PFSK-1 (cell line): ENCODE measurements around the gene BPHL.

Experiments used
- FOXP2 ChIP-seq: optimal IDR thresholded peaks from 2 replicates; pipeline ENCODE3; 2011; ENCODE audit warnings: borderline replicate concordance, control low read depth, inconsistent platforms; ENCODE audit not compliant: insufficient read depth; ENCODE audit errors: extremely low read length, extremely low read depth
- POLR2AphosphoS5 ChIP-seq: IDR thresholded peaks from 2 replicates; pipeline ENCODE4 v1.6.1; 2012; ENCODE audit warnings: low read depth, mild to moderate bottlenecking, control low read depth, low read length, moderate library complexity
- SIN3A ChIP-seq: IDR thresholded peaks from 2 replicates; pipeline ENCODE4 v1.6.1; 2012; ENCODE audit warnings: mild to moderate bottlenecking, low read length, moderate library complexity, borderline replicate concordance; ENCODE audit not compliant: insufficient read depth
- TAF1 ChIP-seq: IDR thresholded peaks from 2 replicates; pipeline ENCODE4 v1.6.1; 2012; ENCODE audit warnings: low read length, control low read depth, borderline replicate concordance; ENCODE audit not compliant: insufficient read depth
- TF ChIP-seq, protein P1 (sequence below), 2 experiments: IDR thresholded peaks; 2 replicates each; pipeline versions ENCODE4 v1.6.1 to v1.8.0; 2011 to 2012; ENCODE audit warnings: low read depth in 2 of 2, low read length in 2 of 2, control low read depth in 1 of 2, inconsistent platforms in 1 of 2, mild to moderate bottlenecking in 1 of 2, moderate library complexity in 1 of 2; ENCODE audit not compliant: insufficient read depth in 1 of 2

The BPHL gene

GRCh38 chr6:3135668-3136291 lies 17.3 kb downstream of the BPHL start:
- TF ChIP-seq, protein P1, sequence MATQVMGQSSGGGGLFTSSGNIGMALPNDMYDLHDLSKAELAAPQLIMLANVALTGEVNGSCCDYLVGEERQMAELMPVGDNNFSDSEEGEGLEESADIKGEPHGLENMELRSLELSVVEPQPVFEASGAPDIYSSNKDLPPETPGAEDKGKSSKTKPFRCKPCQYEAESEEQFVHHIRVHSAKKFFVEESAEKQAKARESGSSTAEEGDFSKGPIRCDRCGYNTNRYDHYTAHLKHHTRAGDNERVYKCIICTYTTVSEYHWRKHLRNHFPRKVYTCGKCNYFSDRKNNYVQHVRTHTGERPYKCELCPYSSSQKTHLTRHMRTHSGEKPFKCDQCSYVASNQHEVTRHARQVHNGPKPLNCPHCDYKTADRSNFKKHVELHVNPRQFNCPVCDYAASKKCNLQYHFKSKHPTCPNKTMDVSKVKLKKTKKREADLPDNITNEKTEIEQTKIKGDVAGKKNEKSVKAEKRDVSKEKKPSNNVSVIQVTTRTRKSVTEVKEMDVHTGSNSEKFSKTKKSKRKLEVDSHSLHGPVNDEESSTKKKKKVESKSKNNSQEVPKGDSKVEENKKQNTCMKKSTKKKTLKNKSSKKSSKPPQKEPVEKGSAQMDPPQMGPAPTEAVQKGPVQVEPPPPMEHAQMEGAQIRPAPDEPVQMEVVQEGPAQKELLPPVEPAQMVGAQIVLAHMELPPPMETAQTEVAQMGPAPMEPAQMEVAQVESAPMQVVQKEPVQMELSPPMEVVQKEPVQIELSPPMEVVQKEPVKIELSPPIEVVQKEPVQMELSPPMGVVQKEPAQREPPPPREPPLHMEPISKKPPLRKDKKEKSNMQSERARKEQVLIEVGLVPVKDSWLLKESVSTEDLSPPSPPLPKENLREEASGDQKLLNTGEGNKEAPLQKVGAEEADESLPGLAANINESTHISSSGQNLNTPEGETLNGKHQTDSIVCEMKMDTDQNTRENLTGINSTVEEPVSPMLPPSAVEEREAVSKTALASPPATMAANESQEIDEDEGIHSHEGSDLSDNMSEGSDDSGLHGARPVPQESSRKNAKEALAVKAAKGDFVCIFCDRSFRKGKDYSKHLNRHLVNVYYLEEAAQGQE (IDR thresholded peaks at IDR 0.05; ENCODE audit: insufficient read depth in 1 of 2, low read depth in 2 of 2, low read length in 2 of 2) = no peak

GRCh38 chr6:3136292-3137011 lies 17.9 kb downstream of the BPHL start:
- TF ChIP-seq TAF1 (no peak), FOXP2 (no peak), SIN3A (no peak), POLR2AphosphoS5 (no peak)
- TF ChIP-seq, protein P1 (IDR thresholded peaks at IDR 0.05; ENCODE audit: insufficient read depth in 1 of 2, low read depth in 2 of 2, low read length in 2 of 2) = no peak

GRCh38 chr6:3137057-3137777 lies 18.7 kb downstream of the BPHL start:
- TF ChIP-seq TAF1 (no peak), SIN3A (no peak), POLR2AphosphoS5 (no peak), FOXP2 (no peak)
- TF ChIP-seq, protein P1 (IDR thresholded peaks at IDR 0.05; ENCODE audit: insufficient read depth in 1 of 2, low read depth in 2 of 2, low read length in 2 of 2) = no peak

DNA sequence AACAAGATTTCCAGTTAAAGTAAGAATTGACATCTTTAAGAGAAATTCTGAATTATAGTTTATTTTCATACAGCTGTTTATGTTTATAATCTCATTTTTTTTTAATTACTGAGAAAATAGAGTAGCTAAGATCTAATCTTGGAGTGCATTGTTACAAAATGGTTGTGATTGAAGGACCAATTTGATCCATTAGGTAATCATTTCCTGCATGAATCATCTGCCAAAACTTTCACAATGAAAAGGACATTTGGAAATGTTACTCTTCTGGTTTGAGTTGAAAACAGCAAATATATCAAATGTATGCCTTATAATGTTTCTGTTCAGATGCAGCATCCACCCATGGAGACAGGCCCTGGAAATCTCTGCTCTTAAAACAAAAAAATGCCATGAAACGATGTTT lies 19.8 kb downstream of the BPHL start:
- TF ChIP-seq SIN3A (no peak), TAF1 (no peak), POLR2AphosphoS5 (no peak), FOXP2 (no peak)
- TF ChIP-seq, protein P1 (IDR thresholded peaks at IDR 0.05; ENCODE audit: insufficient read depth in 1 of 2, low read depth in 2 of 2, low read length in 2 of 2) = no peak
